ENCODE measurements around the gene CGB3. TPM values are rescaled to one million over a fixed set of nuclear protein-coding genes. Genes with fewer than 3 reads are reported as not detected.

CGB3 gene
- total and polyA plus RNA-seq, 10 of the 15 experiments (the other 5 are each of a cell fraction or from before 2014, with no cell fraction given), result not detected

DNA sequence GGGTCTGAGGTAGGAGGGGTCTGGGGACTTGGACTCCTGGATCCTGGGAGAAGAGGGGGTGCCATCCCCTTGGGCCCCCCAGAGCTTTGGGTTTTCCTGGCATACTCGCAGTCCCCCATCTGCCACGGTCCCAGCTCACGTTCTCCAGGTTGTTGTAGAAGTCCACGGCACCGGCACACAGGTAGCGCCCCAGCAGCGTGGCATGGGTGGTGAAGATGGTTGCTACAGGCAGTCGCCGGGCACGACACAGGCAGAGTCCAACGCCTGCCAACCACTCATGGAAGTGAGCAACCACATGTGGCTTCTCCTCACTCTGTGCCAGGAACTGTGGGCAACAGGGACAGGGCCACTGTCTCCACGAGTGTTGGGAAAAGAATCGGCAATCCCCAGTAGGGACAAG, 38.4 kb downstream of the CGB3 start (continued):
- TF ChIP-seq IRF3 (IDR thresholded peaks at IDR 0.05) (no peak), BCLAF1 (IDR thresholded peaks at IDR 0.05) (no peak), SMAD5 (IDR thresholded peaks at IDR 0.05; ENCODE audit: low read depth) (no peak), NR2C2 (IDR thresholded peaks at IDR 0.05; ENCODE audit: borderline replicate concordance, control insufficient read depth, insufficient read length, low read depth) (no peak)
- TF ChIP-seq, protein P1, sequence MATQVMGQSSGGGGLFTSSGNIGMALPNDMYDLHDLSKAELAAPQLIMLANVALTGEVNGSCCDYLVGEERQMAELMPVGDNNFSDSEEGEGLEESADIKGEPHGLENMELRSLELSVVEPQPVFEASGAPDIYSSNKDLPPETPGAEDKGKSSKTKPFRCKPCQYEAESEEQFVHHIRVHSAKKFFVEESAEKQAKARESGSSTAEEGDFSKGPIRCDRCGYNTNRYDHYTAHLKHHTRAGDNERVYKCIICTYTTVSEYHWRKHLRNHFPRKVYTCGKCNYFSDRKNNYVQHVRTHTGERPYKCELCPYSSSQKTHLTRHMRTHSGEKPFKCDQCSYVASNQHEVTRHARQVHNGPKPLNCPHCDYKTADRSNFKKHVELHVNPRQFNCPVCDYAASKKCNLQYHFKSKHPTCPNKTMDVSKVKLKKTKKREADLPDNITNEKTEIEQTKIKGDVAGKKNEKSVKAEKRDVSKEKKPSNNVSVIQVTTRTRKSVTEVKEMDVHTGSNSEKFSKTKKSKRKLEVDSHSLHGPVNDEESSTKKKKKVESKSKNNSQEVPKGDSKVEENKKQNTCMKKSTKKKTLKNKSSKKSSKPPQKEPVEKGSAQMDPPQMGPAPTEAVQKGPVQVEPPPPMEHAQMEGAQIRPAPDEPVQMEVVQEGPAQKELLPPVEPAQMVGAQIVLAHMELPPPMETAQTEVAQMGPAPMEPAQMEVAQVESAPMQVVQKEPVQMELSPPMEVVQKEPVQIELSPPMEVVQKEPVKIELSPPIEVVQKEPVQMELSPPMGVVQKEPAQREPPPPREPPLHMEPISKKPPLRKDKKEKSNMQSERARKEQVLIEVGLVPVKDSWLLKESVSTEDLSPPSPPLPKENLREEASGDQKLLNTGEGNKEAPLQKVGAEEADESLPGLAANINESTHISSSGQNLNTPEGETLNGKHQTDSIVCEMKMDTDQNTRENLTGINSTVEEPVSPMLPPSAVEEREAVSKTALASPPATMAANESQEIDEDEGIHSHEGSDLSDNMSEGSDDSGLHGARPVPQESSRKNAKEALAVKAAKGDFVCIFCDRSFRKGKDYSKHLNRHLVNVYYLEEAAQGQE (IDR thresholded peaks at IDR 0.05; ENCODE audit: low read depth, low read length), result no peak

Measured in GM12878 (cell line).